Posterior vena cava (tissue), 2 donors: ENCODE data around the gene ABRAXAS1. TPM values are rescaled to one million over a fixed set of nuclear protein-coding genes. Genes with fewer than 3 reads are reported as not detected.
A peak's percentile ranks its signal among the peaks of the same experiment; 100 is the strongest.
"Not testable (repeated sequence)": the region's sequence is repeated elsewhere in the genome, so short reads cannot be mapped to it uniquely, and the experiment has no call there.

Experiments
- DNase-seq: peaks from one replicate; pipeline ENCODE4 v3.0.0-alpha.2; 2020; ENCODE audit warnings: low spot score
- intact Hi-C, 2 donors: fragments of 100-400 bp; cut with DNase I; formaldehyde crosslinking; loops; one replicate each; pipeline versions ENCODE4 v1.14.1 to v1.14.2; 2022 to 2023
- long read RNA-seq, 2 donors: library from polyadenylated mRNA; unstranded; transcript quantifications; one replicate each; pipeline ENCODE4 v2.0.0, GENCODE V29; 2020 to 2021
- total RNA-seq, 2 donors: library from RNA; stranded (reverse); fragmentation: NEBNext Ultra II Directional; extraction: Animal tissue kit (Norgen Biotek cat#: 25700); gene quantifications; one replicate each; pipeline ENCODE4 v1.2.1, GENCODE V29; 2021
- donor health status: DM: yes; HTN: yes; CAD: no.
- donor health status: DM: yes; HTN: yes; CAD: no.

The ABRAXAS1 gene
- total RNA-seq: 10 to 100 TPM; 13.2 to 13.7 TPM
- long read RNA-seq, donor 1, full-length matches to known transcripts: 5 of 11 reads
- long read RNA-seq, donor 1, partial matches to known transcripts: 0 of 11 reads
- long read RNA-seq, donor 1, other reads (novel, unspliced or antisense): 6 of 11 reads
- long read RNA-seq, donor 2, full-length matches to known transcripts: 22 of 33 reads
- long read RNA-seq, donor 2, partial matches to known transcripts: 1 of 33 reads
- long read RNA-seq, donor 2, other reads (novel, unspliced or antisense): 10 of 33 reads

- DNase-seq: peak; percentile 97
- intact Hi-C loops: no loop called here
Observed at GRCh38 chr4:83484500-83485461, at the start of gene ABRAXAS1. Gene ABRAXAS1, minus strand, starts transcription at chr4:83485100. Its CDS starts 28 bp downstream, at chr4:83485072.

- intact Hi-C loops: no loop called here
- no peak for DNase-seq
Observed at GRCh38 chr4:83527671-83528070, 42.8 kb upstream of the ABRAXAS1 start.

GRCh38 chr4:83522239-83522638 is 37.3 kb upstream of the ABRAXAS1 start:
- intact Hi-C loops: no loop called here
- DNase-seq: no peak

- no peak for DNase-seq
- intact Hi-C loops: loop anchor here in 1 of 2 donors (10.0 kb wide), 1 partner anchor 119 kb away; no protein-coding TSS in a partner anchor
Observed at GRCh38 chr4:83516042-83516772, 31.3 kb upstream of the ABRAXAS1 start.

GRCh38 chr4:83510442-83510841 is 25.5 kb upstream of the ABRAXAS1 start:
- intact Hi-C loops: loop anchor here in 1 of 2 donors (10.0 kb wide), 1 partner anchor 124 kb away; no protein-coding TSS in a partner anchor
- no peak for DNase-seq

- not testable (repeated sequence) for DNase-seq
- intact Hi-C loops: loop anchor here in 1 of 2 donors (5.0 kb wide), 1 partner anchor 133 kb away; no protein-coding TSS in a partner anchor
Observed at GRCh38 chr4:83509156-83509585, 24.3 kb upstream of the ABRAXAS1 start.

GRCh38 chr4:83504996-83505395 is 20.1 kb upstream of the ABRAXAS1 start:
- no peak for DNase-seq
- intact Hi-C loops: loop anchor here in 1 of 2 donors (5.0 kb wide), 1 partner anchor 137 kb away; no protein-coding TSS in a partner anchor

- intact Hi-C loops: no loop called here
- DNase-seq: no peak
Observed at GRCh38 chr4:83504503-83504902, 19.6 kb upstream of the ABRAXAS1 start.

GRCh38 chr4:83503974-83504373 is 19.1 kb upstream of the ABRAXAS1 start:
- intact Hi-C loops: no loop called here
- DNase-seq: no peak

- intact Hi-C loops, DNase-seq: not testable (repeated sequence)
Observed at GRCh38 chr4:83501671-83502070, 16.8 kb upstream of the ABRAXAS1 start.

- intact Hi-C loops: no loop called here
- no peak for DNase-seq
Observed at GRCh38 chr4:83498187-83498586, 13.3 kb upstream of the ABRAXAS1 start.

- DNase-seq, intact Hi-C loops: not testable (repeated sequence)
Observed at GRCh38 chr4:83496085-83496917, 11.4 kb upstream of the ABRAXAS1 start.

- DNase-seq: no peak
- intact Hi-C loops: no loop called here
Observed at GRCh38 chr4:83490876-83491450, 6.1 kb upstream of the ABRAXAS1 start.

- DNase-seq: no peak
- intact Hi-C loops: no loop called here
Observed at GRCh38 chr4:83489711-83490326, 4.9 kb upstream of the ABRAXAS1 start.

GRCh38 chr4:83486457-83487129 is 1.7 kb upstream of the ABRAXAS1 start:
- DNase-seq: no peak

GRCh38 chr4:83473966-83474365 is 10.9 kb downstream of the ABRAXAS1 start:
- no peak for DNase-seq
- intact Hi-C loops: no loop called here

More at GRCh38 chr4:83486457-83487129, 1.7 kb upstream of the ABRAXAS1 start:
- intact Hi-C loops: no loop called here

GRCh38 chr4:83473423-83473822 is 11.5 kb downstream of the ABRAXAS1 start:
- intact Hi-C loops: no loop called here
- no peak for DNase-seq
